GM18502 (cell line): ENCODE data around the gene CDKL2.
"Not testable (repeated sequence)": the region's sequence is repeated elsewhere in the genome, so short reads cannot be mapped to it uniquely, and the experiment has no call there.

Experiments
- ATAC-seq: cut with Tn5 transposase; IDR thresholded peaks from one replicate; pipeline ENCODE4 v1.9.1; 2021; ENCODE audit warnings: mild to moderate bottlenecking; ENCODE audit not compliant: unreplicated experiment, poor library complexity

Gene CDKL2

DNA sequence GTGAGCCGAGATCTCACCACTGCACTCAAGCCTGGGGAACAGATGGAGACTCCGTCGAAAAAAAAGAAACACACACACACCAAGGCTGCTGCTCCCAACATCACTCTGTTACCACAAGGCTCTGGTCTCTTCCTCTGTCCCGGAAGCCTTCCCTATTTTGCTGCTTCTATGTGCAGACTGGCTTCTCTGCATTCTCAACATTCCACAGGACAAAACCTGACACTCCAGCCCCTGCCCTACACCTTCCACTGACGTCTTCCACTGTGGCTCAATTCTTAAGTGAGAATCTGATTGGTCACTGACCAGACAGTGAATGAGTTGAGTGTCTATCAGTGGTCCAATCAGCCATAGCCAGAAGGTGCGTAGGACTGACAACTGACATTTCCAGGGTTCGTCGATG lies 68.5 kb downstream of the CDKL2 start:
- no peak for ATAC-seq

DNA sequence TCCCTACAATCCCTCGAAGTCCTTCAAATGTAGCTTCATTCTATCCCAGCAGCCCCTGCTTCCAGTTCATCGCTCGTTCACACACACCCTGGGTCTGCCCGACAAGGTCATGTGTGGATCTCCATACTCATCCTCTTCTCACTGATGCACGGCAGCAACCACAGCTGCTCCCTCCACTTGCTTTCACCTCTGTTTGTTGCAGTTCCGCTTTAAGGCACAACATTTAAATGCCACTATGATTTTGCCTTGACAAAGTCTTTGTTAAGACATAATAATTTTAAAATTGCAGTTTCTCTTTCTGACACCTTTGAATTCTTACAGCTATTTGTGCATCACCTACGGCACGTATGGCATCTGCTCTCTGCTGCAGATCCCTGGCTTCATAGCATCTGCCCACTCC lies 72.6 kb downstream of the CDKL2 start:
- no peak for ATAC-seq

- ATAC-seq, result peak; percentile 97
Measured at GRCh38 chr4:75555294-75556164, 74.8 kb downstream of the CDKL2 start, which contains the start of gene ODAPH. Gene ODAPH (plus strand): TSS chr4:75556066. CDS start chr4:75556083, 17 bp downstream.

DNA sequence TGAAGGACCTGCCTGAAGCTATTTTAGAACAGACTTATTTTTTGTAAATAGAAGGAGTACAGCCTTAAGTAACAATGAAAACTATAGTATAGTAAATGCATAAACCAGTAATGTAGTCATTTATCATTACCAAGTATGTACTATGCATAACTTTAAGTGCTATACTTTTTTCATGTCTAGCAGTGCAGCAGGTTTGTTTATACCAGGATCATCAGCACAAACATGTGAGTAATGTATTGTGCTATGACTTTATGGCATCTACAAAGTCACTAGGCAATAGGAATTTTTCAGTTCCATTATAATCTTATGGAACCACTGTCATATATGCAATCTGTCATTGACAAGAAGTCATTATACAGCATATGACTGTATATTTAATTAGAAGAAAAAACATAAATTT lies 77.9 kb downstream of the CDKL2 start:
- ATAC-seq, result no peak

GRCh38 chr4:75549019-75549418 lies 81.3 kb downstream of the CDKL2 start:
- ATAC-seq, result no peak

GRCh38 chr4:75547647-75548387 lies 82.5 kb downstream of the CDKL2 start:
- no peak for ATAC-seq

- no peak for ATAC-seq
Measured at GRCh38 chr4:75545526-75545925, 84.8 kb downstream of the CDKL2 start.

- ATAC-seq, result no peak
Measured at GRCh38 chr4:75544870-75545269, 85.5 kb downstream of the CDKL2 start.

GRCh38 chr4:75544220-75544619 lies 86.1 kb downstream of the CDKL2 start:
- ATAC-seq, result not testable (repeated sequence)

DNA sequence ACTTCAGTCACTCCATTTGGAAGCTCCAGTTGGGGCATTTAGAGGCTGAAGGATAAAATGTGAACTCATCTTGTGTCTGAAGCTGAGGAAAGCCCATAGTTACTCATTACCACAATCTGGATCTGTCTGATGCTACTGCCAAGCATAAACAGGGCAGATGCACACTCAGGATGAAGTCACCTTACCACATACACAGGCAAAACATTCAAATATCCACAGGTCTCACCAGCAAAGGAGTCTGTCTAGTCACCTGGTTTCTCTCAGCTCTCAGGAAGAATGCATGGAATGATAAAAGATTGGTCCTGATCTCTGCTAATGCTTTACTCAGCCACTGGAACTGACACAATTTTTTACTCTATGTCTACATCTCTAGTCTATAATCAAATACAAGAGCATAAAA lies 87.5 kb downstream of the CDKL2 start:
- no peak for ATAC-seq

GRCh38 chr4:75537308-75537707 lies 93.0 kb downstream of the CDKL2 start:
- ATAC-seq, result not testable (repeated sequence)

- ATAC-seq, result not testable (repeated sequence)
Measured at GRCh38 chr4:75533926-75534325, 96.4 kb downstream of the CDKL2 start.

- ATAC-seq, result not testable (repeated sequence)
Measured at GRCh38 chr4:75533339-75533887, 96.9 kb downstream of the CDKL2 start.

DNA sequence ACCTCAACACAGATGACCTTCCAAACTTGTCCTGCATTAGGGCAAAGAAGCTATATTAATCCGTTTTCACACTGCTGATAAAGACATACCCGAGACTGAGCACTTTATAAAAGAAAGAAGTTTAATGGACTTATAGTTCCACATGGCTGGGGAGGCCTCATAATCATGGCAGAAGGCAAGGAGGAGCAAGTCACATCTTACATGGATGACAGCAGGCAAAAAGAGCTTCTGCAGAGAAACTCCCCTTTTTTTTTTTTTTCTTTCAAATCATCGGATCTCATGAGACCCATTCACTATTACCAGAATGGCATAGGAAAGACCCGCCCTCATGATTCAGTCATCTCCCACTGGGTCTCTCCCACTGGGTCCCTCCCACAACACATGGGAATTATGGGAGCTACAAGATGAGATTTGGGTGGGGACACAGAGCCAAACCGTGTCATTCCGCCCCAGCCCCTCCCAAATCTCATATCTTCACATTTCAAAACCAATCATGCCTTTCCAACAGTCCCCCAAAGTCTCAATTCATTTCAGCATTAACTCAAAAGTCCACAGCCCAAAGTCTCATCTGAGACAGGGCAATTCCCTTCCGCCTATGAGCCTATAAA lies 98.7 kb downstream of the CDKL2 start:
- ATAC-seq, result not testable (repeated sequence)

- no peak for ATAC-seq
Measured at GRCh38 chr4:75530556-75531322, 99.6 kb downstream of the CDKL2 start.
